ENCODE measurements around the gene PIANP.

- TF ChIP-seq CTCF (IDR thresholded peaks at IDR 0.05 in 4 of 5, conservative IDR thresholded peaks at IDR 0.05 in 1 of 5) (no peak), POLR2A (IDR thresholded peaks at IDR 0.05) (no peak)
These were observed 55.7 kb downstream of the PIANP start for GRCh38 chr12:6644903-6645302.
